ENCODE measurements around the gene LRRC8A. TPM values are rescaled to one million over a fixed set of nuclear protein-coding genes. Genes with fewer than 3 reads are reported as not detected.
"Not testable (repeated sequence)": the region's sequence is repeated elsewhere in the genome, so short reads cannot be mapped to it uniquely, and the experiment has no call there.

LRRC8A gene
- total and polyA plus RNA-seq, 2 donors from 2014 or later: 18.5 to 37.4 TPM

DNA sequence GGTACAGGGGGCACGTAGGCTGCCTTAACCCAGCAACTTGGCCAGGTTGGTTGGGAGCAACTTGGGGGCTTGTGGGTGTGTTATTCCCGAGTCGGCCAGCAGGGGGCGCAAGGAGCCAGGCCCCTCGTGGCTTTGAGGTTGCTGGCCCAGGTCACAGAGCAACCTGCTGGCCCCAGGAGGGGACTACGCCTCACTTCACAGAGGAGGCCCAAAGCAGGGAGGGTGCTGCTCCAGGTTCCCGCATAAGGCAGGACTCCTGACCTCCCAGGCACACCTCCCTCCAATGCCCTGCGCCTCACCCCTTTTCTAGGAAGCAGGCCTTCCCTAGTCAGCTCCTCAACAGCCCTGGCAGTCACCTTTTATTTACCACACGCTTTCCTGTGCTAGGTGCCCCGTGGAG, 18.3 kb upstream of the LRRC8A start:
- H3K4me1 ChIP-seq (ENCODE audit: control insufficient read depth in 2 of 3, insufficient read depth in 2 of 3, low read depth in 1 of 3, low read length in 3 of 3): peaks cover 0 to 8% (median 3%) of the 10 kb centered on the region in 3 donors
- no peaks in the 10 kb centered on the region for H3K9me3 ChIP-seq (ENCODE audit: control insufficient read depth in 2 of 3, insufficient read depth in 1 of 3, low read length in 3 of 3)
- no peaks in the 10 kb centered on the region for H3K27me3 ChIP-seq (ENCODE audit: control insufficient read depth, insufficient read depth, low read length)
- TF ChIP-seq, protein P1, sequence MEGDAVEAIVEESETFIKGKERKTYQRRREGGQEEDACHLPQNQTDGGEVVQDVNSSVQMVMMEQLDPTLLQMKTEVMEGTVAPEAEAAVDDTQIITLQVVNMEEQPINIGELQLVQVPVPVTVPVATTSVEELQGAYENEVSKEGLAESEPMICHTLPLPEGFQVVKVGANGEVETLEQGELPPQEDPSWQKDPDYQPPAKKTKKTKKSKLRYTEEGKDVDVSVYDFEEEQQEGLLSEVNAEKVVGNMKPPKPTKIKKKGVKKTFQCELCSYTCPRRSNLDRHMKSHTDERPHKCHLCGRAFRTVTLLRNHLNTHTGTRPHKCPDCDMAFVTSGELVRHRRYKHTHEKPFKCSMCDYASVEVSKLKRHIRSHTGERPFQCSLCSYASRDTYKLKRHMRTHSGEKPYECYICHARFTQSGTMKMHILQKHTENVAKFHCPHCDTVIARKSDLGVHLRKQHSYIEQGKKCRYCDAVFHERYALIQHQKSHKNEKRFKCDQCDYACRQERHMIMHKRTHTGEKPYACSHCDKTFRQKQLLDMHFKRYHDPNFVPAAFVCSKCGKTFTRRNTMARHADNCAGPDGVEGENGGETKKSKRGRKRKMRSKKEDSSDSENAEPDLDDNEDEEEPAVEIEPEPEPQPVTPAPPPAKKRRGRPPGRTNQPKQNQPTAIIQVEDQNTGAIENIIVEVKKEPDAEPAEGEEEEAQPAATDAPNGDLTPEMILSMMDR (IDR thresholded peaks at IDR 0.05; ENCODE audit: borderline replicate concordance, extremely low read depth, insufficient read depth): peak; percentile 92
- peak; percentile 53 to 87 (median 68) for DNase-seq
- no peak overlapping the region for H3K27ac ChIP-seq (ENCODE audit: low read depth in 2 of 2, low read length in 2 of 2)
- FAIRE-seq: no peak
- H3K36me3 ChIP-seq (ENCODE audit: control insufficient read depth in 2 of 3, insufficient read depth in 3 of 3, low read length in 3 of 3): no peaks in the 10 kb centered on the region
- H3K9ac ChIP-seq (ENCODE audit: low read length in 3 of 3): no peak overlapping the region
- intact Hi-C loops (cut with DNase I): loop anchor here (5.0 kb wide), 1 partner anchor 69 kb away; no protein-coding TSS in a partner anchor
- no peak overlapping the region for H3K4me3 ChIP-seq (ENCODE audit: low read length in 3 of 3)

DNA sequence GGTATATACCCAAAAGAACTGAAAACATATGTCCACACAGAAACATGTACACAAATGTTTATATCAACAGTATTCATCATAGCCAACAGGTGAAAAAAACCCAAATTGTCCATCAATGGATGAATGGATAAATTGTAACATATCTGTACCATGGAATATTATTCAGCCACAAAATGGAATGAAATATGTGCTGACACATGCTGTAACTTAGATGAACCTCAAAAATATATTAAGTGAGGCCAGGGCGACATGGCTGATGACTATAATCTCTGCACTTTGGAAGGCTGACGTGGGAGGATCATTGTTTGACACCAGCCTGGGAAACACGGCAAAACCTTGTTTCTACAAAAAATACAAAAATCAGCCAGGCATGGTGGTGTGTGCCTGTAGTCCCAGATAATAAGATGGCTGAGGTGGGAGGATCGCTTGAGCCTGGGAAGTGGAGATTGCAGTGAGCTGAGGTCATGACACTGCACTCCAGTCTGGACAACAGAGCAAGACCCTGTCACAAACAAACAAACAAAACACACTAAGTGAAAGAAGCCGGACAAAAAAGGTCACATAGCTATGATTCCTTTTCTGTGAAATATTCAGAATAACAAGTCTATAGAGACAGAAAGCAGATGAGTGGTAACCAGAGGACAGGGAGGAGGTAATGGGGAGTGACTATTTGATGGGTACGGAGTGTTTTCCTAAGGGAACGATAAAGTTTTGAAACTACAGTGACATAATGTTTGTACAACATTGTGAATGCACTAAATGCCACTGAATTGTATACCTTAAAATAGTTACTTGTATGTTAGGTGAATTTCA, 11.6 kb upstream of the LRRC8A start:
- Histone ChIP-seq H3K27ac (ENCODE audit: low read depth in 2 of 2, low read length in 2 of 2) (no peak overlapping the region), H3K9ac (ENCODE audit: low read length in 3 of 3) (no peak overlapping the region), H3K36me3 (ENCODE audit: control insufficient read depth in 2 of 3, insufficient read depth in 3 of 3, low read length in 3 of 3) (no peaks in the 10 kb centered on the region), H3K9me3 (ENCODE audit: control insufficient read depth in 2 of 3, insufficient read depth in 1 of 3, low read length in 3 of 3) (no peaks in the 10 kb centered on the region), H3K4me3 (ENCODE audit: low read length in 3 of 3) (no peak overlapping the region), H3K4me1 (ENCODE audit: control insufficient read depth in 2 of 3, insufficient read depth in 2 of 3, low read depth in 1 of 3, low read length in 3 of 3) (no peaks in the 10 kb centered on the region), H3K27me3 (ENCODE audit: control insufficient read depth, insufficient read depth, low read length) (no peaks in the 10 kb centered on the region)
- FAIRE-seq: no peak
- intact Hi-C loops (cut with DNase I): no loop called here
- TF ChIP-seq, protein P1 (IDR thresholded peaks at IDR 0.05; ENCODE audit: borderline replicate concordance, extremely low read depth, insufficient read depth): no peak
- DNase-seq: peak in 3 of 5 donors; percentile 19 to 41 (median 33)

DNA sequence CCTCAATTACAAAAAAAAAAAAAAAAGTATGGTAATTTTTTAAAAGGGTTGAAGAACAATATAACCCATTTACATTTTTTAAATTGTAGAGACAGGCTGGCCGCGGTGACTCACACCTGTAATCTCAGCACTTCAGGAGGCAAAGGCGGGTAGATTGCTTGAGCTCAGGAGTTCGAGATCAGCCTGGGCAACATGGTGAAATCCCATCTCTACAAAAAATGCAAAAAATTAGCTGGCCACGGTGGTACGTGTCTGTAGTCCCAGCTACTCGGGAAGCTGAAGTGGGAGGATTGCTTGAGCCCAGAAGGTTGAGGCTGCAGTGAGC, 11.0 kb upstream of the LRRC8A start:
- FAIRE-seq; H3K4me1 ChIP-seq (ENCODE audit: control insufficient read depth in 2 of 3, insufficient read depth in 2 of 3, low read depth in 1 of 3, low read length in 3 of 3); H3K4me3 ChIP-seq (ENCODE audit: low read length in 3 of 3); H3K27me3 ChIP-seq (ENCODE audit: control insufficient read depth, insufficient read depth, low read length); H3K9me3 ChIP-seq (ENCODE audit: control insufficient read depth in 2 of 3, insufficient read depth in 1 of 3, low read length in 3 of 3); H3K36me3 ChIP-seq (ENCODE audit: control insufficient read depth in 2 of 3, insufficient read depth in 3 of 3, low read length in 3 of 3); intact Hi-C loops (cut with DNase I); H3K9ac ChIP-seq (ENCODE audit: low read length in 3 of 3); H3K27ac ChIP-seq (ENCODE audit: low read depth in 2 of 2, low read length in 2 of 2): not testable (repeated sequence)
- peak in 1 of 5 donors; percentile 19 for DNase-seq

DNA sequence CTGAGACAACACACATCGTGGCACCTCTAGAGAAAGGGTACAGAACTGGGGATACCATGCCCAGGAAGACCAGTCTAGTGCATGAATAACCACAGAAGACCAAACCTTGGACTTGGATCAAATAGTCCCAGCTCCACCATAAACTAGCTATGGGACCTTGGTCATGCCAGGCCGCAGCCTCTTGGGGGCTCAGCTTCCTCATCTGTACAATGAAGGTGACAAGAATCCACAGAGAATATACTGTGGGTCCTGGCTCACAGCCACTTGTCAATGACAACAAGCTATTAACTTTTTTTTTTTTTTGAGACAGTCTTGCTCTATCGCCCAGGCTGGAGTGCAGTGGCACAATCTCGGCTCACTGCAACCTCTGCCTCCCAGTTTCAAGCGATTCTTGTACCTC, 4.1 kb upstream of the LRRC8A start:
- Histone ChIP-seq H3K4me3 (ENCODE audit: low read length in 3 of 3) (no peak overlapping the region), H3K36me3 (ENCODE audit: control insufficient read depth in 2 of 3, insufficient read depth in 3 of 3, low read length in 3 of 3) (no peaks in the 10 kb centered on the region), H3K9me3 (ENCODE audit: control insufficient read depth in 2 of 3, insufficient read depth in 1 of 3, low read length in 3 of 3) (no peaks in the 10 kb centered on the region), H3K9ac (ENCODE audit: low read length in 3 of 3) (no peak overlapping the region), H3K27ac (ENCODE audit: low read depth in 2 of 2, low read length in 2 of 2) (no peak overlapping the region), H3K4me1 (ENCODE audit: control insufficient read depth in 2 of 3, insufficient read depth in 2 of 3, low read depth in 1 of 3, low read length in 3 of 3) (peaks cover 0 to 10% (median 7%) of the 10 kb centered on the region in 3 donors), H3K27me3 (ENCODE audit: control insufficient read depth, insufficient read depth, low read length) (no peaks in the 10 kb centered on the region)
- FAIRE-seq (no peak), DNase-seq (peak in 1 of 5 donors; percentile 10)
- TF ChIP-seq, protein P1 (IDR thresholded peaks at IDR 0.05; ENCODE audit: borderline replicate concordance, extremely low read depth, insufficient read depth): no peak
- intact Hi-C loops (cut with DNase I): no loop called here

Measured in kidney (tissue), 14 donors.